GM18507 (cell line): ENCODE results near the gene SACS.

ENCODE experiments used
- DNase-seq: peaks from one replicate; pipeline ENCODE4 v3.0.0; 2011; ENCODE audit warnings: low read depth; ENCODE audit not compliant: insufficient read length; ENCODE audit errors: extremely low spot score
- FAIRE-seq: peaks from 2 replicates; lab custom pipeline; 2011; peaks lifted over from hg19 to GRCh38; lab: Jason Lieb, UNC

Gene SACS

GRCh38 chr13:23433171-23434153, at the start of gene SACS:
Gene SACS (minus strand): TSS chr13:23433702. CDS start chr13:23411239, 22,463 bp downstream.
- FAIRE-seq: no peak

DNA sequence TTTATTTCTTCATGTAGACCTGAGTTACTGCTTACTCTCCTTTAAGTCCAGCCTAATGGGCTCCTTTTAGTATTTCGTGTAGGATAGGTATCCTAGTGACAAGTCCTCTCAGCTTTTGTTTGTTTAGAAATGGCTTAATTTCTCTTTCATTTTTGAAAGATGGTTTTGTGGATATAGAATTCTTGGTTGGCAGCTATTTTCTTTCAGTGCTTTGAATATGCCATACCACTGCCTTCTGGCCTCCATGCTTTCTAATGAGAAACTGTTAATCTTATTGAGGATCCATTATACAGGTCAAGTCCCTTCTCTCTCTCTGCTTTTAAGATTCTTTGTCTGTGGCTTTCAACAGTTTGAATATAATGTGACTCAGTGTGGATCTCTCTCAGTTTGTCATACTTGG, 46.8 kb upstream of the SACS start:
- FAIRE-seq: no peak

More at GRCh38 chr13:23433171-23434153, at the start of gene SACS:
- no peak for DNase-seq

DNA sequence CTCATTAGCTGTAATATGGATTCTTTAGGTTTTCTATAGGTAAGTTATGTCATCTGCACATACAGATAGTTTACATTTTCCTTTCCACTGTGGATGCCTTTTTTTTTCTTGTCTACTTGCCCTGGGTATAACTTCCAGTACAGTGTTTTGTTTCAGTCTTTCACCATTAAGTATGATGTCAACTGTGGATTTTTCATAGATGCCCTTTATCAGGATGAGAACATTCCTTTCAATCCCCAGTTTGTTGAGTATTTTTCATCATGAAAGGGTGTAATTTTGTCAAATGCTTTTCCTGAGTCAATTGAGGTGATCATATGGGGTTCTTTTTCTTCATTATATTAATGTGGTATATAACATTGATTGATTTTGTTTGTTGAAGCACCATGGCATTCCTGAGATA, 43.6 kb upstream of the SACS start:
- DNase-seq (no peak), FAIRE-seq (no peak)

More for the DNA sequence above, 46.8 kb upstream of the SACS start:
- no peak for DNase-seq

GRCh38 chr13:23473221-23473620, 39.7 kb upstream of the SACS start:
- FAIRE-seq (no peak), DNase-seq (no peak)

DNA sequence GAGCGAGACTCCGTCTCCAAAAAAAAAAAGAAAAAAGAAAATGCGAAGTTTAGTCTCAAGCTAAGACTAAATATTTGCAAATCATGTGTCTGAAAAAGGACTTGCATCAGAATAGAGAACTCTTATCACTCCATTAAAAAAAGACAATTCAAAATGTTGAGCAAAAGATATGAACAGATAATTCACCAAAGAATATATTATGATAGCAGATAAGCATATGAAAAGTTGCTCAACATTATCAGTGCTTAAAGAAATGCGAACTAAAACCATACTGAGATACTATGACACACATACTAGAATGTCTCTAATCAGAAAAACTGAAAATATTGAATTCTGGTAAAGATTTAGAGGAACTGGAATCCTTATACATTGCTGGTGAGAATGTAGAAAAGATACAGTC, 38.7 kb upstream of the SACS start:
- no peak for FAIRE-seq

DNA sequence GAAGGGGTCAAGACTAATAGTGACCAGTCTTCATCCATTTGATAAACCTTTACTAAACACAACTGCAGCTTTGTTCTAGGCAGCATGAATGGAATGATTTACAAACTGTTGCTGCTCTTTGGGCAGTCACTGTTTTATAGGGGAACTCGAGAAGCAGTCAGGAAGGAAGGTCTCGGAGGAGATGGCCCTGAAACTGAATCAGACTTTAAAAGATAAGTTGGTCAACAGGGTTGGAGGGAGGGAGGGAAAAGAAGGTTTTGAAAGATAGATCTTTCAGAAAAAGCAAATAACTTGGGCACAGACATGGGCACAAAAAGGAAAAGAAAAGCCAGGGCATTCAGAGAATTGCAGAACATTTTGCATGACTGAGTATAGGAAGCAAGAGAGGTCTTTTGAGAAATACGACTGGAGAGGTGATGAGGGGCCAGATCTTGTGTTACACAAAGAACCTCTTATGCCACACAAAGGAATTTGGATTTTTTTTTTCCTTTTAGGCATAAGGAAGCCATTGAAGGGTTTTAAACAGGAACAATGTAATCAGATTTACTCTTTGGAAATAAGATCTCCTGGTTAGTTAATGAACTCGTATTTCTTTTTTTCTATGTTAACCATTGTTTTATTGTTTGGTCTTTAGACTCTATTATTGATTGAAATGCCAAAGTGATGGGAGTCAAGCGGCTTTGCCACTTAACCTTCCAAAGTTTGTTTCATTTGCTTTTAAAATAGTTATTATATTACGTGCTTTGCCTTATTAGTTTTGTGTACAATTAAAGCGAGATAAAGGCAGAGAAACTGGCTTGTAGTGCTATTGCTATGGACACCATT, 37.5 kb upstream of the SACS start:
- DNase-seq: no peak
- no peak for FAIRE-seq

More for the DNA sequence above, 38.7 kb upstream of the SACS start:
- DNase-seq: no peak

GRCh38 chr13:23469951-23470421, 36.5 kb upstream of the SACS start:
- FAIRE-seq (peak; percentile 9), DNase-seq (no peak)

DNA sequence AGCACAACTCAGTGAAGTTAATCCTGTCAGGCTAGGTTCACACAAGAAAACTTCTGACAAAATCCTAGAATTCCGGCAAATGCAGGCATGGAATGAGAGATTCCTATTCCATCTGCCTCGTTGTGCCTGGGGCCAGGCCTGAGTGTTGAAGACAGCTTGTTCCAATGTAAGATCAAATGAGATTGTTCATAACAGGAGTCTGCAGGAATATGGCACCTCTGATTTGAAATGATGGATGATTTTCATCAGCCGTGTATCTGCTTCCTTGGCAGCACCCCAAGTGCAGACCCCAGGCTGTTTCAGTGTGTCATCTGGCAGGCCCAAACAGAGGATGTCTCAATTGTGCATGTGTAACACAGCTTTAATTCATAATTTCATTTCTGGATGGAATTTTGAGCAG, 35.3 kb upstream of the SACS start:
- no peak for DNase-seq
- FAIRE-seq: no peak

GRCh38 chr13:23467932-23468278, 34.4 kb upstream of the SACS start:
- DNase-seq (no peak), FAIRE-seq (no peak)

DNA sequence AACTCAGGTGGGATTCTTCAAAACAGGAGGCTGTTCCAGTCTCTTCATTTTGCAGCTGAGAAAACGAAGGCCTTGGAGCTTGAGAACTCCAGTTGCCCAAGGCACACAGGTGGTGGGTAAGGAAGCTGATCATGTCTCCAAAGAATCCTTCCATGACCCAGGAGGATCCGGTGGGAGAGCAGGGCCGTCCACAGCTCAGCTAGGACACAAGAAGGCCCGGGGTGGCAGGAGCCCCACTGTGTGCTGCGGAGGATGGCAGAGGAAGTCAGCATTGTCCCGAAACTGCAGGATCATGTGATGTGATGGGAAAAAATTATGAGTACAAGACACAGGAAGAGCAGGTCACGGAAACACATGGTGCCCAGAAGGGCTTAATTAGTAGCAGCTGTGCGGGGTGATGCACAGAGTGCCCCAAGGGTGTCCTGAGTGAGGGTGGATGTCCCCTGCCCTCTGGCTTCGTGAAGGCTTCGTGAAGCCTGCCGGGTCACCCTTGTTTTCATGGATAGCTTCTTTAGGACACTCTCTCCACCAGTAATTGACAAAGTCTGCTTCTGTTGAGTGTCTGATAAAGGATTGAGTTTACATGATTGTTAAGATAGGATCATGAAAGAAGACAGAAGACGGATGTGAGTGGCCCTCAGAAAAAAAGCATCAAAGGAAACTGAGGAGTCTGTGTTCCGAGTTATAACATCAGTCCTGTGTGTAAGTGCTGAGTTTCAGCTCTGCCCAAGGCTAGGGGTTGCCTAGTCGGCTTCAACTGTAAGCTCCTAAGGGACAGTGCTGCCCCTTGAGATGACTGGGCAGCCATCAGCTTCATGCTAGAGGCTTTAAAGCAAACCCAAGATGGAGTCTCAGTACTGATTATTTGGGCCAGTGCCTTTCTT, 33.8 kb upstream of the SACS start:
- FAIRE-seq: no peak

GRCh38 chr13:23466144-23467002, 32.9 kb upstream of the SACS start:
- FAIRE-seq (peak; percentile 77), DNase-seq (peak; percentile 44)

More for the DNA sequence above, 33.8 kb upstream of the SACS start:
- DNase-seq: no peak

DNA sequence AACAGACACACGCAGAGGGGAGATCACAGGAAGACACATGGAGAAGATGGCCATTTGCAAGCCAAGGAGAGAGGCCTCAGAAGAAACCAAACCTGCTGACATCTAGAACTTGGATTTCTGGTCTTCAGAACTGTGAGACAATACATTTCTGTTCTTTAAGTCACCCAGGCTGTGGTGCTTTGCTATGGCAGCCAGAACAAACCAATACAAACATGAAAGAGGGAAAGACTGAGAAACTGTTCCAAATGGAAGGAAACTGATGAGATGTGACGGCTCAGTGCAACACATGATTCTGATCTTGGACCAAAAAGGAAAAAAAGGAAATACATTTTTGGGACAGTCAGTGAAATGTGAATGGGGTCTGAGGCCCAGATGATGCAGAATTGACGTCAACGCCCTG, 30.2 kb upstream of the SACS start:
- FAIRE-seq: no peak
- DNase-seq: no peak

DNA sequence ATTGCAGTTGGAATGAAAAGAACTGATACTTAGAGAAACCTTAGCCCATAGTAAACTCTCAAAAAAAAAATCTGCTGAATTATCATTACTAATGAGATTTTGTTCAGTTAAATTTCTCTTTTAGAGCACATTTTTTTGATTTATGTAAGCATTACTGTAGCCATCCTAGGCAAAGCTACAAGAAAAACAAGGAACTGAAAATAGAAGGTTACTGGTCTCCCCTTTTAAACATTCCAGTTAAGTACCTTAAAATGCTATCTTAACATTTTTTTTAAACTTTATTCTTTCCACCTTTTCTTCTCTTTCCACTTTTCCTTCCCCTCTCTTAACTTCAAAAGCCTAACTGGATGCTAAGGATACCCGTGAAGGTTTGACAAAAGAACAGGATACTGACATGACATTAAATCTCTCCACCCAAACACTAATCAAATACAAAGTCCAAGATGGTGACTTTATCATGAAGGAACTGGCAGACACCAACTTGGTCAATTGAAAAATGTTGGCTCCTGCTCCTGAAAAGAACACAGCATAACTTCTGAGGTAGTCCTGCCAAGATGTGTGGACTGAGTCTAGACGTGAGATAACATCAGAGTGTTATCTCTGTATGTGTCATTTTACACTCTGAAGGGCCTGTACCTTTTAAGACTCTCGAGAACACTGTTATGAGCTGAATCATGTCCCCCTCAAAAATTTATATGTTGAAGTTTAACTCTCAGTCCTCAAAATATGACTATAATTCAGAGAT, 29.5 kb upstream of the SACS start:
- no peak for FAIRE-seq
- DNase-seq: no peak

DNA sequence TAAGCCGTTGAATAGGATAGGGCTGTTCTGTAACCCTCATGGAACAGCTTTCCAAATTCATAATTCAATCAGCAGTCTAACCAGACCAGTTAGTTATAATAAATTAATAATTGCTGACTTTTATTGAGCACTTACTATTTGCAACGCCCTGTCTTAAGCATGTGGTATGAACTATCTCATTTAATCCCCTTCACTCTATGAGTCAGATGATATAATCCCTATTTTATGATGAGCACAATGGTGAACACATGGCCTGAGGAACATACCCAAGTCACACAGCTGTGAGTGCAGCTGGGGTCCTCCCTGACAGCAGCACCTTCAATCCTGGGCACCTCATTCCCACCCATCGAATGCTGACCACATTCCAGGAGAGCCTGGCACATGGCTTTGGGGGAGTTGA, 28.0 kb upstream of the SACS start:
- FAIRE-seq (no peak), DNase-seq (no peak)

DNA sequence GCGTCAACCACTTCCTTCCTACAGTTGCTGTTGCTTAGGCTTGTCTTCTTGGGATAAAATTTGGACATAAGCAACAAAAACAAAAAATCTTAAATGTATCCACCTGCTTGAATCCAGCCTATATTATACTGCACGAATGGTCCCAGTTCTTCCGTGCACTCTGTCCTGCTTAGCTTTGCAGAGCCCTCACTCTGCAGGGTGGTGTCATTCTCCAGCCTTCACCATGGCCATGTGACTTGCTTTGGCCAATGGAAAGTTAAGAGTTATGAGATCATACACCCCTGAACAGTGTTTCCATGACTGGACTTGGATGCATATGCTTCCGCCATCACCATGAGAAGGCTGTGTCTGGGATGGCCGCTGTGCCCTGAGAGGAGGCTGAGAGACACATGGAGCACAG, 27.4 kb upstream of the SACS start:
- DNase-seq: no peak

GRCh38 chr13:23460309-23460708, 26.8 kb upstream of the SACS start:
- DNase-seq (peak; percentile 11), FAIRE-seq (peak; percentile 56)

More for the DNA sequence above, 27.4 kb upstream of the SACS start:
- no peak for FAIRE-seq

- DNase-seq: no peak
- FAIRE-seq: no peak
Observed at GRCh38 chr13:23458989-23459388, 25.5 kb upstream of the SACS start.
